DMS153 treated with DMSO at 0.1 percent for 48 hours (cell line): ENCODE measurements around the gene MAP3K2.
A peak's percentile ranks its signal among the peaks of the same experiment; 100 is the strongest.

ENCODE experiments used
- DNase-seq: peaks from one replicate; lab custom pipeline; 2025; ENCODE audit not compliant: unreplicated experiment; lab: John Stamatoyannopoulos, UW

Gene MAP3K2

DNA sequence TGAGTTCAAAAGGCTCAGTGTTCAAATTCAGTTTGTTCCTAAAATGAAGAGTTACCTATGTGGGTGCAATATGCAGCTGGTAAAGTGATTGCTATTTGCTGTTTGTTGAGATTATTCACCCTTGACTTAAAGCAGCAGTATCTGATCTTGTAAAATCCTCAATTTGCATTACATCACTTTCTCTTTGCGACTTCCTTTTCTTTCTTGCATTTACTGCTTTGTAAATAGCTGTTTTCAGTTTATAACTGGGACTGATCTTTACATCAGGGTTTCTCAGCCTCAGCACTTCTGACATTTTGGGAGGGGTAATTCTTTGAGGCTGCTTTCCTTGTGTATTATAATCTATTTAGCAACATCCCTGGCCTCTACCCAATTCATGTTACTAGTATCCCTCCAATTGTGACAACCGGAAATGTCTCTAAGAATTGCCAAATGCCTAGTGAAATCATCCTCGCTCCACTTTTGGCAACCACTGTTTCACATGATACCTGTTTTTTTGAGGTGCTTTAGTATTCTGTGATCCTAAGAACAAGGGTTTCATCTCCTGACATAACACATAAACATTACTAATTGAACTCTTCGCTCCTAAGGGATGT, 81.7 kb downstream of the MAP3K2 start:
- DNase-seq, result no peak

DNA sequence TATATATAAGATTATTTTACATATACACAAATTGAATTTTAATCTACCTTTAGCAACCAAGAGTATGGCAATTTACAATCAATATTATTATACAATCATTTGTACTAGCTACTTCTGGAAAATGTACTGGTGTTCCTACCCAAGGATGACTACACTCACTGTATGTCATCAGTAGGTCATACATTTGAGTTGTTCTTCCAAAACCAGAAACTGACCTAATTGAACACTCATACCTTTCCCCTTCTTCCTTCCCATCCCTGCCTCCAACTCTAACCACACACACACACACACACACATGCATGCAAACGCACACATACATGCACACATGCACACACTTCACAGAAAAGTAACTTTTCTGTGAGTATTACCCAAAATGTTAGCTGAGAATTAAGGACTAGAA, 85.6 kb downstream of the MAP3K2 start:
- DNase-seq, result no peak

DNA sequence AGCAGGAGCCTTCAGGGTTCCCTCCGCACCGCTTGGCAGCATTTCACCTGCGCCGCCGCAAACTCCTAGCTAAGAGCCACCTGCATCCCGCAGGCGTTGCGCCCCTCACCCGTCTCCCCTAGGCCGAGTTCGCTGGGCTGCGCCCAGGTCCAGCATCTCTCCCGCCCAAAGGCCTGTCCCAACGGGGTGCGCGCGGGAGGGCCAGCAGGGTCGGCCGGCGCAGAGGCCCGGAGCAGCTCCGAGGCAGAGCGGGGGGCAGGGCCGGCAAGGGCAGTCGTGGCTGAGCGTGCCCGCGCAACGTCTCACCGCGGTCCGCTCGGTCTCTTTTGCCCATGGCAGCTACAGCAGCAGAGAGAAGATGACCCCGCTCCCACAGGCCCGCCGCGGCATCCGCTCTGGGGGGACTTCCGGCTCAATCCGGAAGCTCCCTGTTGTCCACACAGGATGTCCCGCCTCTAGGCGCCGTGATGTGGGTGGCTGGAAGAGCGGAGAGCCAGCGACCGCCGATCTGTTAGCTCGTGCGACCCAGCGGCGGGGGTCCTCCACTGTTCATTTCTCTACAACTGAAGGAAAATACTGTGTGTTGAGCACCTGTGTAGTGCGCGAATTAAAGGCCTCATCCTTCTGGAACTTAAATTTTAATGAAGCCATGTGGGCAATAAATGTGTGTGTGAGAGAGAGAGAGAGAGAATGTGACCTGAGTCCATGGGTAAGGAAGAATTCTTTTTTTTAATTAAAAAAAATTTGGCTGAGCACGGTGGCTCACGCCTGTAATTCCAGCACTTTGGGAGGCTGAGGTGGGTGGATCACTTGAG, 93.8 kb downstream of the MAP3K2 start, which contains the start of gene ERCC3:
ERCC3 (minus strand) TSS at position 397 of the 815 bp plus-strand sequence; CDS start at position 334, 63 bp downstream.
- DNase-seq, result peak; percentile 55

DNA sequence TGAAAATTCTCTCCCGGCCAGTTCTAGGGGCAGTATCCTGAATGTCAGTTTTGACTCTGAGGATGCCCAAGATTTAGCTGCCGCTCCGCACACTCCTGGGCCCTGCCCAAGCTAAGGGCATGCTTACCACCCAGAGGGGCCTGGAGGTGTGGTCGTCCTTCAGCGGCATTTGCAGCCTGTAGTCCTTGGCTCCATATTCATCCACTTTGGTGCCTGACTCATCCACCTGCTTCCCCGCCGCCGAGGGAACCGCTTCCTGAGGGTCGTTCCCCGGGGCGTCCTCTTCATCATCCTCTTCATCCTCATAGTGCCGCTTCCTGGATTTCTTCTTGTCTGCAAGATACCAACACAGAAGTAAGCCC, 94.4 kb downstream of the MAP3K2 start:
- DNase-seq, result no peak

DNA sequence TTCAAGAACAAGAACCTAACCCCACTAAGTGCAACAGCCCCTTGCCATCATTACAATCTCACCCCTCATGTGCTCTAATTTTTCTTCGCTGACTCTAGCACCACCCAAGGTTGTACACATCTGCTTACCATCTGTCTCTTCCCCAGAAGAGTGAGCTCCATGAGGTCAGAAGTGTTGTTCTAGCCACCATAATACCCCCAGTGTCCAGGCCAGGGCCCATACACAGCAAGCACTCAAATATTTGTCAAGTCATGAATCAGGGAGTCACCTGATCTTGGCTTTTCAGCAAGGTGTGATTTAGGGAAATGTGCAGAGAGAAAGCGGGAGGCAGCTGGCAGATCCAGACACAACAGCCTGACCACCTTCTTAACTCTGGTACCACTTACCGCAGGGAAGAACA, 99.5 kb downstream of the MAP3K2 start:
- DNase-seq, result no peak

DNA sequence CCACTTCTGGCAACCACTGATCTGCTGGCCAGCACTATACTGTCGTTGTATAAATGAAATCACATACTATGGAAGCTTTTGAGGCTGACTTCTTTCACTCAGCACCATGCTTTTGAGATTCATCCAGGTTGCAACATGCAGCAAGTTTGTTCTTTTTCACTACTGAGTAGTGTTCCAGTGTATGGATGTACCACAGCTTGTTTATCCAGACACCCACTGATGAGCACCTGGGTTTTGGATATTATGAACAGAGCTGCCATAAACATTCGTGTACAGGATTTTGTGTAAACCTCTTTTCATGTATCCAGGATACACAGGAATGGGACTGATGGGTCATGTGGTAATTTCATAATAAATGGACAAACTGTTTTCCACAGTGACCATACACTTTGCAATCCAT, 104.5 kb downstream of the MAP3K2 start:
- no peak for DNase-seq

DNA sequence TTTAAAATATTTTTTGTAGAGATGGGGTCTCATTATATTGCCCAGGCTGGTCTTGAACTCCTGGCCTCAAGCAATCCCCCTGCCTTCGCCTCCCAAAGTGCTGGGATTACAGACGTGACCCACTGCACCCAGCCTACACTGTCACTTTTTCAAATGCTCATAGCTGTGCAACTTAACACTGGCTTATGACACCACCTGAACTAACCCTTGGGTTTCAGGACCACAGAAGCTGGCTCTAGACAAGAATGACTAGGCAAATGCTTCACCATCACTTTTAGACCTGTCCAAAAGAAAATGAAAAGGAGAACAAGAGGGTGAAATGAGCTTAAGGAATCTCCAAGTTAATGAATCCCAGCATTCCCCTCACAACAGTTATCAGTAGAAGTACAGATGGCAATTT, 107.1 kb downstream of the MAP3K2 start:
- DNase-seq, result no peak

DNA sequence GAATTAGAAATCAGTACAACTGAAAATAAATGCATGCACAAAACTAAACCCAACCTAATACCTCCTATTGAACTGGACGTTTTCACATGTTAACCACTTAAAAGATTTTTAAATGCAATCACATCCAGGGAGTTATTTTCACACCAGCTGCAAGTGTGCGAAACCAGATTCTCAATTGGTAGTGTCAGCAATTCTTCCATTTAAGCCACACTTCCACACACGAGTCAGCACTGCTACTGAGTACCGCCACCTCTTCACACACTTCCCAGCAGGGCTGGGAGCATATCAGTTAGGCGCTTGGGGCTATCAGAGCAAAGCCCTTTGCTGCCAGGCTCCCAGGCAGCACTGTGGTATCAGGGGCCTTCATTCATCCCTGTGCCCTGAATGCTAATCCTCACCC, 108.0 kb downstream of the MAP3K2 start:
- no peak for DNase-seq

DNA sequence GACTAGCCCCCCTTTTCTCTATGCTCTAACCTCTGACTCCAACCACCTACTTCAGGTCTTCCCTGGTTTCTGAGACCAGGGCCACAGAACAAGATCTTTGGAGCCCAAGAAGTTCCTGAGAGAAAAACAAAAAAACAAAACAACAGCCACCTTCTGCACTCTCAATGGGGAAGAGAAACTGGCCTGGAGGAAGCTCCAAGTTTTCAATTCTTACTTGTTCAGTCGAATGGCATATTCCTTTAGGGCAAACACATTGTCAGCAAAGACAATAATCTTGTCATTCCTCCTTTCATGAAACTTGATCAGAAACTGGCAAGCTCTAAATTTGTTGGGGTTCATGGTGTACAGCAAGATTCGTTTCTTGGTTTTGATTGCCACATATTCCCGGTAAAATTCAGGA, 108.8 kb downstream of the MAP3K2 start:
- DNase-seq, result no peak

DNA sequence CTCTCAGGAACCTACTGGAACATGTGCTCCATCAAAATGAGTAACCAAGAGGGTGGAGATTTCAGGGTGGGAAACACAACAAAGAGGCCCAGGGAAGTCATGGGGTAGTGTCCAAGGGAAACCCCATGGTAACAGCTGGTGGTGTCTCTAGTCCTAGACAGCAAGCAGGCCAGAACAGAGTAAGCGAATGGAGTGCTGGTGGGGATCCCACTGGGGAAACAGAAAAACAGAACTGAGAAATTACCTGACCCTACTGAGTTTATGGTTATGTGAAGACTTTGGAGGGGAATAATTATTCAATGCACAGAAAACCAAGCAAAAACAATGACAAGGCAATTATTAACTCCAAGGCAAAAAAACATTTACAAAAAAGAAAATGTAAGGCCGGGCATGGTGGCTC, 110.7 kb downstream of the MAP3K2 start:
- DNase-seq, result no peak

DNA sequence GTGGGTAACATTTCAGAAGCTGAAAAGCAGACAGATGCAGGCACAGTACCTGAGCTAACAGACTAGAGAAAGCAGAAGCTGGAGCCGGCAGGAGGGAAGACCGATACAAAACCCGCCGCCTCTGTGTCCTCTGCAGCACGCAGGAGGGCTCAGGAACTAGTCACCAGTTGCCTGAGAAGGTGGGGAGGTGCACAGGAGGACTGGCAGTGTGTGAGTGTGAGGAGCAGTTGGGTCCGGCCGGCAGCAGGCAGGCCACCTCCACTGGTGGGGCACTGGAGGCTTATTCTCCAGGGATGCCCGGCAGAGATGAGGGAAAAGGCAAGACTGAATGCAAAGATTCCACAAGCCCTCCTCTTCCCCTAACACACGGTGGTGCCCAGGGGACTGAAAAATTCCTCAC, 112.0 kb downstream of the MAP3K2 start:
- no peak for DNase-seq

DNA sequence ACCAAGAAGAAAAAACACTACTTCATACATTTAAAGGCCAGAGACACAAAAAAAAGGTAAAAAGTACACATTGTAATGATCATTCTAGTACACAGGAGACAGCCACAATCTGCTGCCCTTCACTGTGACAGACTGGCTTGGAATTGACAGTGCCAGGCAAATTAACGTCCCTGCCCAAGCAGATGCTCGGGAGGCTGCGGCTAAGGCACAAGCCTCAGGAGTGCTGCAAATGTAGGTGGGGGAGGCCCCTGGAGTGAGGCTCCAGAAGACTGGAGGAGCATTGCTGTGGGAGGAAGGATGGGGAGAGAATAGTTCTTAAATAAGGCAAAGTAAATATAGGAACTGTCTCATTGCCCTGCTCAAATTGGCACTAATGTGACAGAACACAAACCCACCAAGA, 112.4 kb downstream of the MAP3K2 start:
- no peak for DNase-seq

DNA sequence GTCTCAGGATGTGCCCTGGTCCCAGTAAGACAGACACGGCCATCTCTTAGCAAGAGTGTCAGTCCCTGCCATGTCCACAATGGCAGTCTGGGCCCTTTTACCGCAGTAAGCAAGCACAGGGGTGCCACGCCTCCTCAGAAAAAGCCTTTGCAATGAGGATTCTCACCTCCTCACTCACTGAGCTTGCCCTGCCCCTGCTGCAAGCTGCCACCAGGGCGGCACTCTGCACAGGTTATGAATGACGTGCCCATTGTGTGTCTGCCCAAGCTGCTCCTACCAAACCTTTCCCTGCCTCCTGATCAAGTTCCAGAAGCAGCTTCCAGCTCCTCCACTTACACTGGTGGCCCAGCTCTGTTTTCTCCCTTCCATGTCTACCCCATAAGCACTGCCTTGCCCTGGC, 117.1 kb downstream of the MAP3K2 start:
- DNase-seq, result no peak

DNA sequence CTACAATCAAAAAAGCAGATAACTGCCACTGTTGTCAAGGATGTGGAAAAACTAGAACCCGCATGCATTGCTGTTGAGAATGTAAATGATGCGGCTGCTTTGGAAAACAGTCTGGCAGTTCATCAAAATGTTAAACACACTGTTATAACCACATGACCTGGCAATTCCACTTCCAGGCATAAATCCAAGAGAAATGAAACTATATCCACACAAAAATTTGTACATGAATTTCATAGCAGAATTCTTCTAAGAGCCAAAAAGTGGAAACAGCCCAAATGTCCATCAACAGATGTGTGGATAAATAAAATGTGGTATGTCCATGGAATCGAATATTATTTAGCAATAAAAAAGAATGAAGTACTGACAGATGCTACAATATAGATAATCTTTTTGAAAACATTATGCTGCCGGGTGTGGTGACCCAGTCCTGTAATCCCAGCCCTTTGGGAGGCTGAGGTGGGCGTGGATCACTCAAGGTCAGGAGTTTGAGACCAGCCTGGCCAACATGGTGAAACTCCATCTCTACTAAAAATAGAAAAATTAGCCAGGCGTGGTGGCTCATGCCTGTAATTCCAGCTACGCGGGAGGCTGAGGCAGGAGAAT, 125.9 kb downstream of the MAP3K2 start:
- no peak for DNase-seq

DNA sequence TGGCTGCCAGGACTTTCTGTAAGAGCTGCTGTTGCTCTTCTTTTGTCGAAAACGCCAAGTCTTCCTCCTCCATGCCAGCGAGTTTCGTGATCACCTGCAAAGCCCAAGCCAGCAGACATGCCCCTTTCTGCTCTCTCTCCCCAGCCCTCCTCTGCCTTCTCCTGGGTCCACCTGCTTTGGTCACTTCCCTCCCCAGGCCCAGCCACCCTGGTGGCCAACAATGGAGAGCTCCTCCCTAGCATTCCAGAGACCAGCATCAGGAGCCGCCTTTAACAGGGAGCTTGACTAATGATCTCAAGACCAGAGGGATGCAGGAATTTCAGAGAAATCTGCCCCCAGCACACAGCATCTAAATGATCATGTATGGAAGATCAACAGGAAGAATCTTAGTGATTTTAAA, 128.4 kb downstream of the MAP3K2 start:
- DNase-seq, result no peak

DNA sequence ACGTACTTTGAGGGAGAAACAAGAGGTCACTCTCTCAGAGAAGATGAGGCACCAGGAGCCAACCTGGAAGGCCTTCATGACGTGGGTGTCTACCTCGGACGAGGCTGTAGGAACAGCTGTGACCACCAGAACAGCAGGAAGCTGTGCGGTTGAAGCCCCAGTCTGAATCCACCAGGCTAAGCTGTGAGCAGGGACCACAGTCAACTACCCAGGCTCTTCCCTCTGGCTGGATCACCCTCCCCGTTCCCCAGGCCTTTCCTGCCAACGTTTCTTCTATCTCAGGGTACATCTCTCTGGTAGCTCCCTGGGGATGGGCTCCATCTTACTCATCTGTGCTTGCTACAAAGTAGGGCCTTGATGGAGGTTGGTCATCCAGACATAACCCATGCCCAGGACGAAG, 130.9 kb downstream of the MAP3K2 start:
- DNase-seq, result no peak

DNA sequence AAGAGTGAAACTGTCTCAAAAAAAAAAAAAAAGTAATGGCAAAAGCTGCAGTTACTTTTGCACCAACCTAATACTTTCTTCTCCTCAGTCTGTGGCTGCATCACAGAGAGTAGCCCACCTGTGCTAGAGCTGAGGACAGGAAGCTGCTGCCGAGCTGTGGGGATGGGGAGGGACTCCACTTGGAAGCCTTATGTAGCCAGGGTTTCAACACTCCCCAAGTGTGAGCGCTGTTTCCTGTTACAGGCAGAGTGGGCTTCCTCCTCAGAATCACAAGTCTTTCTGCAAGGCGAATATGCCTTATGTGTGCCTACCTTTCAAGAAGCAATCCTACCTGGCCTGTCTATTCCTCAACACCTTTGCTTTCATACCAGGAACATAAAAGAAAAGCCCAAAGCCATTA, 131.4 kb downstream of the MAP3K2 start:
- no peak for DNase-seq

DNA sequence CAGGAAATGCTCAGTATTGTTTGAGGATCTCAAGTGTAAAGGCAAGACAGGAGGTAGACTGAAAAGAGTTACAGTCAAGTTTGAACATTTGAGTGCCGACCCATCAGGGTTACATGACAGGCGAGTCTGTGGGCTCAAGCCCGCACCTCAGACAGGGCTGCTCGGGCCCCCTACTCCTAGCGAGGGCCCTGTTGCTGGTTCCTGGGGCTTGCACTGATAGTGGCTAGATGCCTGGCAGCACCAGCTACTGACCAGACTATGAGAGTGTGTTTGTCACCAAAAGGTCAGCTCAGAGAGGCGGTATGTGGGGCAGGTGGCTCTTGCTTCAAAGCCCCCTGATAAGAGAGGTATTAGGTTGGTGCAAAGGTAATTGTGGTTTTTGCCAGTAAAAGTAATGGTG, 132.1 kb downstream of the MAP3K2 start:
- DNase-seq, result no peak

DNA sequence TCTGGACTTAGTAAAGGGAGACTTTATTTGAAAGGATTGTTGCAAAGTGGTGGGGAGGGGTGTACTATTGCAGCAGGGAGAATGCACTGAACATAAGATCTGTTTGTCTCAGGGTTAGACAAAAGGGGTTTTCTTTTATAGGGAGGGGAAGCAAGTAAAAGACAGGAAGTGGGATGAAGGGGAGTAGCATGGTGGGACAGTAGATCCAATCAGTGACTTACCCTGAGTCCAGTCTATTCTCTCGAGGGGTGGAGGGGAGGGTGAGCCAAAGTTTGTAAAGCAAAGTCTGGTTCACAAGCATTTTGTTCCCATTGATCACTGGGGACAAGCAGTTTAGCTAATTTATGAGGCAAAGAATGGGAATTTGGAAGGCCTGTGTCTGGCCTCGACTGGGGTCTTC, 132.6 kb downstream of the MAP3K2 start:
- DNase-seq, result no peak

DNA sequence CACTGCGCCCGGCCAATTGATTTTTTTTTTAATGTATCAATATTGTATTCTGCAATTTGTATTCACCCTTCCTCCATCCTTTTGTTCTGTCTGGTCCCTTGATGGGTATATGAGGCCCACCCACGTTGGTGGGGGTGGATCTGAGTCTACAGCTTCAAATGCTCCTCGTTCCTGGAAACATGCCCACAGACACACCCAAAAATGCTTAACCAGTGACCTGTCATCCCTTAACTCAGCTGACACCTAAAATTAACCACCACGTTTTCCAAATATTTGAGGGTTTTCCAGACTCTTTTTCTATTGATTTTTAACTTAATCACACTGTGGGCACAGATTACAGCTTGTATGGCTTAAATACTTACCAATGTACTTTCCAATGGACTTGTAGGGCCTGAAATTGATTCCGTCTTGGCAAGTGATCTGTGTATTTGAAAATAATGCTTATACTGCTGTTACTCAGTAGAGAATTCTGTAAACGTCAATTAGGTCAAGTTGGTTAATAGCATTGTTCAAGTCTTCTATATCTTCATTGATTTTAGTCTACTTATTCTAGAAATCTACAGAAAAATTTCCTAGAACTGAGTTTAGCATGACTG, 133.3 kb downstream of the MAP3K2 start:
- DNase-seq, result no peak
